ENCODE results near the gene INPP5E. TPM values are rescaled to one million over a fixed set of nuclear protein-coding genes. Genes with fewer than 3 reads are reported as not detected.
"Not testable (repeated sequence)": the region's sequence is repeated elsewhere in the genome, so short reads cannot be mapped to it uniquely, and the experiment has no call there.

INPP5E gene
- total and polyA plus RNA-seq, 12 donors = 6.6 to 16.8 (median 9.3) TPM

GRCh38 chr9:136407911-136408310, 31.7 kb downstream of the INPP5E start:
- no peak for DNase-seq
- Histone ChIP-seq H3K27me3 (no peaks in the 10 kb centered on the region), H3K4me1 (peaks cover 8 to 35% (median 25%) of the 10 kb centered on the region in 9 donors), H3K36me3 (peaks cover 0 to 58% (median 17%) of the 10 kb centered on the region in 9 donors), H3K9me3 (no peaks in the 10 kb centered on the region), H3K27ac (no peak overlapping the region), H3K4me3 (no peak overlapping the region)
- TF ChIP-seq, protein P1, sequence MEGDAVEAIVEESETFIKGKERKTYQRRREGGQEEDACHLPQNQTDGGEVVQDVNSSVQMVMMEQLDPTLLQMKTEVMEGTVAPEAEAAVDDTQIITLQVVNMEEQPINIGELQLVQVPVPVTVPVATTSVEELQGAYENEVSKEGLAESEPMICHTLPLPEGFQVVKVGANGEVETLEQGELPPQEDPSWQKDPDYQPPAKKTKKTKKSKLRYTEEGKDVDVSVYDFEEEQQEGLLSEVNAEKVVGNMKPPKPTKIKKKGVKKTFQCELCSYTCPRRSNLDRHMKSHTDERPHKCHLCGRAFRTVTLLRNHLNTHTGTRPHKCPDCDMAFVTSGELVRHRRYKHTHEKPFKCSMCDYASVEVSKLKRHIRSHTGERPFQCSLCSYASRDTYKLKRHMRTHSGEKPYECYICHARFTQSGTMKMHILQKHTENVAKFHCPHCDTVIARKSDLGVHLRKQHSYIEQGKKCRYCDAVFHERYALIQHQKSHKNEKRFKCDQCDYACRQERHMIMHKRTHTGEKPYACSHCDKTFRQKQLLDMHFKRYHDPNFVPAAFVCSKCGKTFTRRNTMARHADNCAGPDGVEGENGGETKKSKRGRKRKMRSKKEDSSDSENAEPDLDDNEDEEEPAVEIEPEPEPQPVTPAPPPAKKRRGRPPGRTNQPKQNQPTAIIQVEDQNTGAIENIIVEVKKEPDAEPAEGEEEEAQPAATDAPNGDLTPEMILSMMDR (IDR thresholded peaks at IDR 0.05) = no peak
- intact Hi-C loops (cut with DNase I) = loop anchor here in 2 of 10 donors (10.0 kb wide), 2 partner anchors 63 to 93 kb away; no protein-coding TSS in a partner anchor
- ATAC-seq = no peak
- 88 to 91% methylated on average over 7 of the region's 7 CpGs for whole genome bisulfite sequencing, 2 donors

DNA sequence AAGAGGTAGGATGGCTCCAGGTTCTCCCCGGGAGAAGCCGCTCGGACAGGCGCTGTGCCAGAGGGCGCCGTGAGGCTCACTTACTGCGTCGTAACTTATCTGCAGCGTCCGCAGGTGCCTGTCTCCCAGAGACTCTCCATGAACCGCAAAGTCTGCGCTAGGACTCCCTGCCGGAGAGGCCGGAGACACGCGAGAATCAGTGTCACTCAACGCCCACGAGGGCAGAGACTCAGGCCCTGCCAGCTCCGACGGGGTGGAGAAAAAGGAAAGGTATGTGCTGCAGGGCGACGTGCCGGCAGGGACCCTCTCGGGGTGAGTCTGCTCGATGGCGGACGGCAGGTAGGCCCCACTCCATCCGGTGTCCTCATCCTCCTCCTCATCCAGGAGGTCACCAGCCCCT, 32.6 kb downstream of the INPP5E start:
- intact Hi-C loops (cut with DNase I) = loop anchor here in 2 of 10 donors (10.0 kb wide), 2 partner anchors 62 to 92 kb away; no protein-coding TSS in a partner anchor
- 91 to 93% methylated on average over 28 of the region's 28 CpGs for WGBS, 2 donors
- not testable (repeated sequence) for H3K27ac ChIP-seq

DNA sequence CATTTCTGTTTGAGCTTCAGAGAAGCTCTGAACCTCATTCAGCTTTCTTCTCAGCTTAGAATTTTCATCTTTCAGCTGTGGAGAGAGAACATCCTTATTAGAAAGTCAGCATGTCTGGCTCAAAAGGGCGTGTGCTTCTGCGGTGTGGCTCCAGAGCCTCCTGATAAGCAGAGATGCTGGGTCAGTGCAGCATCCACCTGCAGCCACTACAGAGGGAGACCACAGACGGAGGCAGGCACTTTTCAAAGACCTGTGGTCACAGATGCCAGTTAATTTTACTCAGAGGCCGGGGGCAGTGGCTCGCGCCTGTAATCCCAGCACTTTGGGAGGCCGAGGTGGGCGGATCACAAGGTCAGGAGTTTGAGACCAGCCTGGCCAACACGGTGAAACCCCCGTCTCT, 33.7 kb downstream of the INPP5E start:
- not testable (repeated sequence) for ATAC-seq, H3K4me3 ChIP-seq, H3K27me3 ChIP-seq, H3K9me3 ChIP-seq, H3K27ac ChIP-seq, DNase-seq
- H3K36me3 ChIP-seq = peaks cover 0 to 60% (median 14%) of the 10 kb centered on the region in 9 donors
- peaks cover under 1 to 23% (median 13%) of the 10 kb centered on the region in 9 donors for H3K4me1 ChIP-seq
- intact Hi-C loops (cut with DNase I) = loop anchor here in 2 of 10 donors (10.0 kb wide), 2 partner anchors 61 to 91 kb away; no protein-coding TSS in a partner anchor
- 90 to 92% methylated on average over 10 of the region's 10 CpGs for WGBS, 2 donors

More for the DNA sequence above, 32.6 kb downstream of the INPP5E start:
- H3K9me3 ChIP-seq, H3K4me3 ChIP-seq, H3K27me3 ChIP-seq, ATAC-seq, DNase-seq: not testable (repeated sequence)
- peaks cover 0 to 56% (median 14%) of the 10 kb centered on the region in 9 donors for H3K36me3 ChIP-seq
- peaks cover 8 to 35% (median 24%) of the 10 kb centered on the region in 9 donors for H3K4me1 ChIP-seq

DNA sequence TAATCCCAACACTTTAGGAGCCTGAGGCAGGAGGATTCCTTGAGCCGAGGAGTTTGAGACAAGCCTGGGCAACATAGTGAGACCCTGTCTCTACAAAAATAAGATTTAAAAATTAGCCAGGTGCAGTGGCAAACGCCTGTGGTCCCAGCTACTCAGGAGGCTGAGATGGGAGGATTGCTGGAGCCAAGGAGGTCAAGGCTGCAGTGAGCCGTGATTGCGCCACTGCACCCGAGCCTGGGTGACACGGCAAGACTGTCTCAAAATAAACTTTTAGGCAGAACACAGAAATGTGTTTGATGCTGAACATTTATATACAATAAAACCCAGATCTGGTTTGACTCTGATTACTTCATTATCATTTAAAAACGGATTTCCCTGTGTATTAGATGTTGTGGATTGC, 34.2 kb downstream of the INPP5E start:
- TF ChIP-seq, protein P1 (IDR thresholded peaks at IDR 0.05) = no peak
- H3K4me3 ChIP-seq = no peak overlapping the region
- no peak overlapping the region for H3K27ac ChIP-seq
- DNase-seq (no peak), ATAC-seq (no peak)
- intact Hi-C loops (cut with DNase I) = loop anchor here in 2 of 10 donors (10.0 kb wide), 2 partner anchors 61 to 91 kb away; no protein-coding TSS in a partner anchor
- 89 to 90% methylated on average over 7 of the region's 7 CpGs for WGBS, 2 donors
- no peaks in the 10 kb centered on the region for H3K9me3 ChIP-seq
- H3K27me3 ChIP-seq = no peaks in the 10 kb centered on the region
- H3K4me1 ChIP-seq = peaks cover 2 to 27% (median 16%) of the 10 kb centered on the region in 9 donors
- peaks cover 0 to 60% (median 14%) of the 10 kb centered on the region in 9 donors for H3K36me3 ChIP-seq

DNA sequence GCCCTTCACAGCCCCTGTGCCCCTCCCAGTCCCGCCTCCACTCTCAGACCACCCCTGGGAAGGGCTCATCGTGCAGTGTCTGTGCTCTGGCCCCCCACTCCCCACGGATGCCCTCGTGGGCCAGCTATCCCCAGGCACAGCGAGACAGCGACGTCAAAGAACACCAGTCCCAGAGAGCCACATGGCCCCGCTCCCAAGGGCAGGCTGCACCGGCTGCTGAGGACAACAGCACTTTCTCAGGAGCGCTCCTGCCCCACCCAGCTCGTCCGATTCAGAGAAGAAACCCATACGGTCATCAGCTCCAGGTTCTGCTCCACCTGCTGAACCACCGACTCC, 34.9 kb downstream of the INPP5E start:
- H3K9me3 ChIP-seq = no peaks in the 10 kb centered on the region
- H3K27ac ChIP-seq = no peak overlapping the region
- DNase-seq (no peak), ATAC-seq (no peak)
- TF ChIP-seq, protein P1 (IDR thresholded peaks at IDR 0.05) = no peak
- no peaks in the 10 kb centered on the region for H3K27me3 ChIP-seq
- no peak overlapping the region for H3K4me3 ChIP-seq
- peaks cover 0 to 60% (median 14%) of the 10 kb centered on the region in 9 donors for H3K36me3 ChIP-seq
- intact Hi-C loops (cut with DNase I) = loop anchor here in 4 of 10 donors (5.0 to 10.0 kb wide), 4 partner anchors 60 to 92 kb away; no protein-coding TSS in a partner anchor
- 87 to 92% methylated on average over 14 of the region's 14 CpGs for WGBS, 2 donors
- H3K4me1 ChIP-seq = peaks cover 5 to 27% (median 17%) of the 10 kb centered on the region in 9 donors

Data from heart right ventricle (tissue), 16 donors.